SK-N-MC (cell line): Measurements from ENCODE around the gene NUSAP1.

Experiments used
- EZH2 ChIP-seq: fragments of 200-600 bp; sonication (generic); IDR thresholded peaks from one replicate; pipeline ENCODE4 v1.6.1; 2017; ENCODE audit warnings: antibody characterized with exemption
- FOXP2 ChIP-seq: optimal IDR thresholded peaks from 2 replicates; pipeline ENCODE3; 2011; ENCODE audit warnings: mild to moderate bottlenecking, moderate library complexity; ENCODE audit not compliant: insufficient read depth; ENCODE audit errors: extremely low read length, control extremely low read depth
- POLR2AphosphoS5 ChIP-seq: IDR thresholded peaks from 2 replicates; pipeline ENCODE4 v1.6.1; 2012; ENCODE audit warnings: mild to moderate bottlenecking, low read depth, low read length, borderline replicate concordance

GRCh38 chr15:41423979-41424659 lies 91.4 kb downstream of the NUSAP1 start:
- TF ChIP-seq POLR2AphosphoS5 = no peak
- no peak for TF ChIP-seq EZH2
- no peak for TF ChIP-seq FOXP2
